ENCODE measurements around the gene ALDH9A1. TPM values are rescaled to one million over a fixed set of nuclear protein-coding genes. Genes with fewer than 3 reads are reported as not detected.

ALDH9A1 gene
- total and polyA plus RNA-seq, 5 experiments from 2014 or later = 35.9 to 90.3 (median 67.7) TPM

GRCh38 chr1:165637427-165637826 lies 60.9 kb downstream of the ALDH9A1 start:
- H3K27me3 Mint-ChIP-seq = no peaks in the 10 kb centered on the region
- H3K27ac Mint-ChIP-seq = no peak overlapping the region
- no peak for DNase-seq
- no peak overlapping the region for H3K4me3 Mint-ChIP-seq
- no peak for ATAC-seq
- H3K4me1 Mint-ChIP-seq = peaks cover 18 to 51% (median 31%) of the 10 kb centered on the region in 4 donors
- no peaks in the 10 kb centered on the region for H3K9me3 Mint-ChIP-seq
- H3K36me3 Mint-ChIP-seq = peaks cover 0 to 30% (median 5%) of the 10 kb centered on the region in 3 donors
- POLR2A ChIA-PET = no interaction called here

GRCh38 chr1:165635823-165636222 lies 62.5 kb downstream of the ALDH9A1 start:
- H3K27ac Mint-ChIP-seq = no peak overlapping the region

GRCh38 chr1:165635329-165635728 lies 63.0 kb downstream of the ALDH9A1 start:
- ATAC-seq (no peak), DNase-seq (no peak)
- Mint-ChIP-seq H3K4me3 (no peak overlapping the region), H3K4me1 (peaks cover 14 to 35% (median 27%) of the 10 kb centered on the region in 4 donors), H3K27ac (no peak overlapping the region), H3K9me3 (no peaks in the 10 kb centered on the region), H3K27me3 (no peaks in the 10 kb centered on the region), H3K36me3 (peaks cover 0 to 30% (median 5%) of the 10 kb centered on the region in 3 donors)
- POLR2A ChIA-PET = interaction anchor here (0.5 kb wide), 1 partner anchor 93 kb away, joined by 4 read pairs; no protein-coding TSS in a partner anchor

More at GRCh38 chr1:165635823-165636222, 62.5 kb downstream of the ALDH9A1 start:
- Mint-ChIP-seq H3K4me3 (no peak overlapping the region), H3K36me3 (peaks cover 0 to 30% (median 5%) of the 10 kb centered on the region in 3 donors), H3K27me3 (no peaks in the 10 kb centered on the region), H3K9me3 (no peaks in the 10 kb centered on the region), H3K4me1 (peaks cover 18 to 40% (median 29%) of the 10 kb centered on the region in 4 donors)
- no peak for DNase-seq
- POLR2A ChIA-PET = no interaction called here
- ATAC-seq = no peak

GRCh38 chr1:165634154-165634921 lies 64.0 kb downstream of the ALDH9A1 start:
- no peaks in the 10 kb centered on the region for H3K9me3 Mint-ChIP-seq
- DNase-seq = no peak
- peaks cover 8 to 34% (median 25%) of the 10 kb centered on the region in 4 donors for H3K4me1 Mint-ChIP-seq
- ATAC-seq = no peak
- no peaks in the 10 kb centered on the region for H3K27me3 Mint-ChIP-seq
- H3K27ac Mint-ChIP-seq = no peak overlapping the region
- peaks cover 0 to 24% (median 5%) of the 10 kb centered on the region in 3 donors for H3K36me3 Mint-ChIP-seq
- peak overlapping the region in 4 of 10 donors; percentile 7 to 26 (median 14) for H3K4me3 Mint-ChIP-seq
- POLR2A ChIA-PET = interaction anchor here (0.5 kb wide), 1 partner anchor 94 kb away, joined by 4 read pairs; no protein-coding TSS in a partner anchor

- ATAC-seq (no peak), DNase-seq (no peak)
- peaks cover 0 to 20% (median 5%) of the 10 kb centered on the region in 3 donors for H3K36me3 Mint-ChIP-seq
- H3K4me1 Mint-ChIP-seq = peaks cover 8 to 32% (median 24%) of the 10 kb centered on the region in 4 donors
- no peak overlapping the region for H3K27ac Mint-ChIP-seq
- H3K4me3 Mint-ChIP-seq = peak overlapping the region in 2 of 10 donors; percentile 11 to 15
- H3K9me3 Mint-ChIP-seq = no peaks in the 10 kb centered on the region
- POLR2A ChIA-PET = no interaction called here
- no peaks in the 10 kb centered on the region for H3K27me3 Mint-ChIP-seq
Observed at GRCh38 chr1:165633614-165634013, 64.7 kb downstream of the ALDH9A1 start.

- Mint-ChIP-seq H3K27ac (peak overlapping the region in 1 of 10 donors; percentile 22), H3K4me1 (peaks cover 8 to 32% (median 22%) of the 10 kb centered on the region in 4 donors), H3K36me3 (peaks cover 0 to 14% (median 5%) of the 10 kb centered on the region in 3 donors), H3K4me3 (peak overlapping the region in 6 of 10 donors; percentile 25 to 69 (median 36)), H3K9me3 (no peaks in the 10 kb centered on the region), H3K27me3 (no peaks in the 10 kb centered on the region)
- ATAC-seq = no peak
- no peak for DNase-seq
- POLR2A ChIA-PET = interaction anchor here (0.6 to 1.1 kb wide), 2 partner anchors 65 to 96 kb away, joined by 3 to 5 read pairs; no protein-coding TSS in a partner anchor
Observed at GRCh38 chr1:165632491-165632890, 65.9 kb downstream of the ALDH9A1 start.

- ATAC-seq (no peak), DNase-seq (peak in 1 of 10 donors; percentile 6)
- POLR2A ChIA-PET = interaction anchor here (0.6 to 1.1 kb wide), 2 partner anchors 65 to 96 kb away, joined by 3 to 5 read pairs; no protein-coding TSS in a partner anchor
- H3K9me3 Mint-ChIP-seq = no peaks in the 10 kb centered on the region
- H3K27me3 Mint-ChIP-seq = no peaks in the 10 kb centered on the region
- H3K36me3 Mint-ChIP-seq = peaks cover 0 to 11% (median 5%) of the 10 kb centered on the region in 3 donors
- peaks cover 6 to 32% (median 22%) of the 10 kb centered on the region in 4 donors for H3K4me1 Mint-ChIP-seq
- H3K27ac Mint-ChIP-seq = no peak overlapping the region
- H3K4me3 Mint-ChIP-seq = no peak overlapping the region
Observed at GRCh38 chr1:165632152-165632469, 66.3 kb downstream of the ALDH9A1 start.

- Mint-ChIP-seq H3K27me3 (no peaks in the 10 kb centered on the region), H3K9me3 (no peaks in the 10 kb centered on the region), H3K36me3 (peaks cover 0 to 5% (median 5%) of the 10 kb centered on the region in 3 donors), H3K4me1 (peaks cover 0 to 27% (median 18%) of the 10 kb centered on the region in 4 donors), H3K27ac (no peak overlapping the region), H3K4me3 (no peak overlapping the region)
- ATAC-seq = peak in 1 of 2 donors; percentile 2
- POLR2A ChIA-PET = interaction anchor here (0.6 to 2.3 kb wide), 8 partner anchors 34 to 1208 kb away, joined by 3 to 15 read pairs (median 4); partner anchors contain the start of genes ALDH9A1, POGK and TMCO1
- peak in 5 of 10 donors; percentile 3 to 21 (median 15) for DNase-seq
Observed at GRCh38 chr1:165631342-165632151, 66.8 kb downstream of the ALDH9A1 start.

GRCh38 chr1:165630629-165631341 lies 67.6 kb downstream of the ALDH9A1 start, which contains the start of gene MGST3:
TSS of gene MGST3 (plus strand) at chr1:165631234. CDS start at chr1:165649848, 18,614 bp downstream.
- POLR2A ChIA-PET = interaction anchor here (0.6 to 2.3 kb wide), 7 partner anchors 33 to 1208 kb away, joined by 3 to 15 read pairs (median 9); partner anchors contain the start of genes ALDH9A1, POGK and TMCO1
- DNase-seq = peak; percentile 87 to 98 (median 92)

GRCh38 chr1:165629848-165630628 lies 68.3 kb downstream of the ALDH9A1 start:
- POLR2A ChIA-PET = interaction anchor here (0.6 to 2.3 kb wide), 6 partner anchors 32 to 1209 kb away, joined by 3 to 15 read pairs (median 10); partner anchors contain the start of genes ALDH9A1, POGK and TMCO1
- peak in 2 of 10 donors; percentile 4 to 14 for DNase-seq

More at GRCh38 chr1:165630629-165631341, 67.6 kb downstream of the ALDH9A1 start, which contains the start of gene MGST3:
- ATAC-seq = peak; percentile 90 to 92
- no peaks in the 10 kb centered on the region for H3K27me3 Mint-ChIP-seq
- peaks cover 0 to 5% (median 3%) of the 10 kb centered on the region in 3 donors for H3K36me3 Mint-ChIP-seq
- no peaks in the 10 kb centered on the region for H3K9me3 Mint-ChIP-seq
- H3K27ac Mint-ChIP-seq = peak within 1 kb of the TSS in 2 of 10 donors; percentile 82
- peaks cover 0 to 24% (median 18%) of the 10 kb centered on the region in 4 donors for H3K4me1 Mint-ChIP-seq
- no peak within 1 kb of the TSS for H3K4me3 Mint-ChIP-seq

GRCh38 chr1:165629151-165629550 lies 69.2 kb downstream of the ALDH9A1 start:
- Mint-ChIP-seq H3K4me1 (peaks cover 0 to 13% (median 11%) of the 10 kb centered on the region in 4 donors), H3K4me3 (peak overlapping the region in 7 of 10 donors; percentile 0 to 48 (median 34)), H3K27me3 (peaks cover 0 to 6% (median 0%) of the 10 kb centered on the region in 5 donors), H3K27ac (peak overlapping the region in 1 of 10 donors; percentile 36), H3K9me3 (no peaks in the 10 kb centered on the region), H3K36me3 (no peaks in the 10 kb centered on the region)
- POLR2A ChIA-PET = no interaction called here
- no peak for DNase-seq
- ATAC-seq = no peak

More at GRCh38 chr1:165629848-165630628, 68.3 kb downstream of the ALDH9A1 start:
- H3K36me3 Mint-ChIP-seq = peaks cover 0 to 3% (median 0%) of the 10 kb centered on the region in 3 donors
- no peak for ATAC-seq
- peaks cover 0 to 18% (median 16%) of the 10 kb centered on the region in 4 donors for H3K4me1 Mint-ChIP-seq
- no peaks in the 10 kb centered on the region for H3K9me3 Mint-ChIP-seq
- no peaks in the 10 kb centered on the region for H3K27me3 Mint-ChIP-seq
- H3K27ac Mint-ChIP-seq = peak overlapping the region in 3 of 10 donors; percentile 42 to 82 (median 82)
- H3K4me3 Mint-ChIP-seq = no peak overlapping the region
